ENCODE measurements around the gene PRRT3.

PRRT3 gene

GRCh38 chr3:9915254-9916141, 36.7 kb downstream of the PRRT3 start:
- no peak for TF ChIP-seq CTCF (IDR thresholded peaks at IDR 0.05)

GRCh38 chr3:9914559-9915253, 37.5 kb downstream of the PRRT3 start:
- no peak for TF ChIP-seq CTCF (IDR thresholded peaks at IDR 0.05)

GRCh38 chr3:9914011-9914410, 38.2 kb downstream of the PRRT3 start:
- no peak for TF ChIP-seq CTCF (IDR thresholded peaks at IDR 0.05)

GRCh38 chr3:9913601-9914000, 38.6 kb downstream of the PRRT3 start:
- no peak for TF ChIP-seq CTCF (IDR thresholded peaks at IDR 0.05)

GRCh38 chr3:9912294-9912935, 39.8 kb downstream of the PRRT3 start:
- no peak for TF ChIP-seq CTCF (IDR thresholded peaks at IDR 0.05)

GRCh38 chr3:9911863-9912262, 40.3 kb downstream of the PRRT3 start:
- TF ChIP-seq CTCF (IDR thresholded peaks at IDR 0.05) = no peak

GRCh38 chr3:9909221-9910013, 42.8 kb downstream of the PRRT3 start:
- no peak for TF ChIP-seq CTCF (IDR thresholded peaks at IDR 0.05)

Measured in LNCAP (cell line).